ENCODE measurements around the gene TMEM217.

DNA sequence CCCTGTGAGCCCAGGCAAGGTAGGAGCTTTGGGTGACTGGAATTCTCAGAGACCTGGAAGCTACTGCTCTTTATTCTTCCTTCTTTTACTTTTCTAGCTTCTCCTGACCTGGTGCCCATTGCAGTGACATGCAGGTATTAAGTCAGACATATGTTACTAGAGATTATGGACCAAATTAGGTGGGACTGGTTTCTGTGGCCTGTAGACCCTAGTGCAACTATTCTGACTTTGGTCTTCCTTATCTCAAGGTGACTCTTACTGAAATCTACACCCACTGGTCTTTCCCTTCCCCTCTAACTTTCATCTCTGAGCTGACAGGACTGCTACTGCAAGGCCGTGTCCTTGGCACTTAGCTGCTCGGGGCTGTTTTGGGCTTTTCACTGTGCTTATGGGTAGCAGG is 24.4 kb upstream of the TMEM217 start:
- TF ChIP-seq, protein P1, sequence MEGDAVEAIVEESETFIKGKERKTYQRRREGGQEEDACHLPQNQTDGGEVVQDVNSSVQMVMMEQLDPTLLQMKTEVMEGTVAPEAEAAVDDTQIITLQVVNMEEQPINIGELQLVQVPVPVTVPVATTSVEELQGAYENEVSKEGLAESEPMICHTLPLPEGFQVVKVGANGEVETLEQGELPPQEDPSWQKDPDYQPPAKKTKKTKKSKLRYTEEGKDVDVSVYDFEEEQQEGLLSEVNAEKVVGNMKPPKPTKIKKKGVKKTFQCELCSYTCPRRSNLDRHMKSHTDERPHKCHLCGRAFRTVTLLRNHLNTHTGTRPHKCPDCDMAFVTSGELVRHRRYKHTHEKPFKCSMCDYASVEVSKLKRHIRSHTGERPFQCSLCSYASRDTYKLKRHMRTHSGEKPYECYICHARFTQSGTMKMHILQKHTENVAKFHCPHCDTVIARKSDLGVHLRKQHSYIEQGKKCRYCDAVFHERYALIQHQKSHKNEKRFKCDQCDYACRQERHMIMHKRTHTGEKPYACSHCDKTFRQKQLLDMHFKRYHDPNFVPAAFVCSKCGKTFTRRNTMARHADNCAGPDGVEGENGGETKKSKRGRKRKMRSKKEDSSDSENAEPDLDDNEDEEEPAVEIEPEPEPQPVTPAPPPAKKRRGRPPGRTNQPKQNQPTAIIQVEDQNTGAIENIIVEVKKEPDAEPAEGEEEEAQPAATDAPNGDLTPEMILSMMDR (IDR thresholded peaks at IDR 0.05): no peak
- no peak for TF ChIP-seq POLR2A (IDR thresholded peaks at IDR 0.05)

Measured in testis (tissue), 2 donors.